IMR-90 (cell line): ENCODE measurements around the gene PLD4.

Experiments used
- FOS ChIP-seq: fragments of 150-350 bp; IDR thresholded peaks from 2 replicates; pipeline ENCODE4 v1.6.1; 2016; ENCODE audit warnings: low read depth, low read length
- MXI1 ChIP-seq: IDR thresholded peaks from 2 replicates; pipeline ENCODE4 v1.6.1; 2012; ENCODE audit warnings: low read depth, mild to moderate bottlenecking, low read length, moderate library complexity, borderline replicate concordance
- NFE2L2 ChIP-seq: fragments of 150-350 bp; IDR thresholded peaks from 2 replicates; pipeline ENCODE4 v1.6.1; 2016; ENCODE audit warnings: low read depth, mild to moderate bottlenecking, low read length
- POLR2A ChIP-seq: IDR thresholded peaks from 2 replicates; pipeline ENCODE4 v1.6.1; 2012; ENCODE audit warnings: mild to moderate bottlenecking, low read depth, low read length
- RAD21 ChIP-seq: IDR thresholded peaks from 2 replicates; pipeline ENCODE4 v1.6.1; 2012; ENCODE audit warnings: low read length, improper control_type of control experiment
- RFX5 ChIP-seq: IDR thresholded peaks from 2 replicates; pipeline ENCODE4 v1.8.0; 2012; ENCODE audit warnings: low read depth, mild to moderate bottlenecking, low read length, moderate library complexity
- SMC3 ChIP-seq: fragments of 150-350 bp; IDR thresholded peaks from 2 replicates; pipeline ENCODE4 v1.6.1; 2016; ENCODE audit warnings: low read depth, mild to moderate bottlenecking, antibody characterized with exemption, low read length, moderate library complexity
- TF ChIP-seq, protein P1 (sequence below): conservative IDR thresholded peaks from 2 replicates; pipeline ENCODE4 v1.5.1; 2012; ENCODE audit warnings: mild to moderate bottlenecking, low read depth, low read length, improper control_type of control experiment
- TF ChIP-seq, protein P2 (sequence below): fragments of 150-350 bp; IDR thresholded peaks from 2 replicates; pipeline ENCODE4 v1.6.1; 2016; ENCODE audit warnings: low read depth, mild to moderate bottlenecking, low read length, moderate library complexity, borderline replicate concordance

GRCh38 chr14:104925214-104925854, 655 bp downstream of the PLD4 start:
- TF ChIP-seq, protein P1, sequence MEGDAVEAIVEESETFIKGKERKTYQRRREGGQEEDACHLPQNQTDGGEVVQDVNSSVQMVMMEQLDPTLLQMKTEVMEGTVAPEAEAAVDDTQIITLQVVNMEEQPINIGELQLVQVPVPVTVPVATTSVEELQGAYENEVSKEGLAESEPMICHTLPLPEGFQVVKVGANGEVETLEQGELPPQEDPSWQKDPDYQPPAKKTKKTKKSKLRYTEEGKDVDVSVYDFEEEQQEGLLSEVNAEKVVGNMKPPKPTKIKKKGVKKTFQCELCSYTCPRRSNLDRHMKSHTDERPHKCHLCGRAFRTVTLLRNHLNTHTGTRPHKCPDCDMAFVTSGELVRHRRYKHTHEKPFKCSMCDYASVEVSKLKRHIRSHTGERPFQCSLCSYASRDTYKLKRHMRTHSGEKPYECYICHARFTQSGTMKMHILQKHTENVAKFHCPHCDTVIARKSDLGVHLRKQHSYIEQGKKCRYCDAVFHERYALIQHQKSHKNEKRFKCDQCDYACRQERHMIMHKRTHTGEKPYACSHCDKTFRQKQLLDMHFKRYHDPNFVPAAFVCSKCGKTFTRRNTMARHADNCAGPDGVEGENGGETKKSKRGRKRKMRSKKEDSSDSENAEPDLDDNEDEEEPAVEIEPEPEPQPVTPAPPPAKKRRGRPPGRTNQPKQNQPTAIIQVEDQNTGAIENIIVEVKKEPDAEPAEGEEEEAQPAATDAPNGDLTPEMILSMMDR, result no peak
- no peak for TF ChIP-seq NFE2L2
- no peak for TF ChIP-seq FOS
- TF ChIP-seq POLR2A, result no peak
- no peak for TF ChIP-seq RFX5
- TF ChIP-seq SMC3, result no peak
- no peak for TF ChIP-seq MXI1
- TF ChIP-seq, protein P2, sequence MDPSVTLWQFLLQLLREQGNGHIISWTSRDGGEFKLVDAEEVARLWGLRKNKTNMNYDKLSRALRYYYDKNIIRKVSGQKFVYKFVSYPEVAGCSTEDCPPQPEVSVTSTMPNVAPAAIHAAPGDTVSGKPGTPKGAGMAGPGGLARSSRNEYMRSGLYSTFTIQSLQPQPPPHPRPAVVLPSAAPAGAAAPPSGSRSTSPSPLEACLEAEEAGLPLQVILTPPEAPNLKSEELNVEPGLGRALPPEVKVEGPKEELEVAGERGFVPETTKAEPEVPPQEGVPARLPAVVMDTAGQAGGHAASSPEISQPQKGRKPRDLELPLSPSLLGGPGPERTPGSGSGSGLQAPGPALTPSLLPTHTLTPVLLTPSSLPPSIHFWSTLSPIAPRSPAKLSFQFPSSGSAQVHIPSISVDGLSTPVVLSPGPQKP, result no peak
- no peak for TF ChIP-seq RAD21
